ENCODE results near the gene BOLA1.
A peak's percentile ranks its signal among the peaks of the same experiment; 100 is the strongest.
"Not testable (repeated sequence)": the region's sequence is repeated elsewhere in the genome, so short reads cannot be mapped to it uniquely, and the experiment has no call there.

BOLA1 gene, protein sequence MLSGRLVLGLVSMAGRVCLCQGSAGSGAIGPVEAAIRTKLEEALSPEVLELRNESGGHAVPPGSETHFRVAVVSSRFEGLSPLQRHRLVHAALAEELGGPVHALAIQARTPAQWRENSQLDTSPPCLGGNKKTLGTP

DNA sequence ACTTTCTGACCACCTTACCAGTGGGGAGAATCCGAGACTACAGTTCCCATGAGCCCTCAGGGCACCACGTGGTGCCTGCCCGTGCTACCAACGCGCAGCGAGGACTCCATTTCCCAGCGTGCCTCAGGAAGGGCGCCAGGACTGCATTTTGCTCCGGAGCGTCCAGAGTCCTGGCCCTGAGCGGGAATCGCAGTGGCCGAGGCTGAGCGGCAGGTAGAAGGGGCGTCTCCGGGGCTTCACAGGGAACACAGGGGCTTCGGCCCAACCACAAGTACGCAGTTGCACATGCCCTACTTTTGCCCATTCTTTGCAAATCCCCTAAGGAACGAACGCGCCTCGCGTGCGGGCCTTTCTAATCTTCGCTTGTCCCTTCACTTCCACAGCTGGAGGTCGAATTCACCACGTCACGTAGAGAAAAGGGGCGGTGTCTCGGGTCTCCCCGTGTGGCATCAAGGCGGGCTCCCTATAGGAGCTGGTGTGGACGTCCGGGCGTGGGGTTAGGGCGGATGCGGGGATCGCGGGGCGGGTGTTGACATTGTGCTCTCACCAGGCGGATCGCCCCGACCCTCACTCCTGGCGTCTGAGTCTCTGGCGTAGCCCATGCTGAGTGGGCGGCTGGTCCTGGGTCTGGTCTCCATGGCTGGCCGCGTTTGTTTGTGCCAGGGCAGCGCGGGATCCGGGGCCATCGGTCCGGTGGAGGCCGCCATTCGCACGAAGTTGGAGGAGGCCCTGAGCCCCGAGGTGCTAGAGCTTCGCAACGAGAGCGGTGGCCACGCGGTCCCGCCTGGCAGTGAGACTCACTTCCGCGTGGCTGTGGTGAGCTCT is at the start of gene BOLA1:
TSS of gene BOLA1 (plus strand) at position 109 of the 825 bp plus-strand sequence. CDS start at position 601, 492 bp downstream.
- peak; percentile 83 to 85 for DNase-seq

DNA sequence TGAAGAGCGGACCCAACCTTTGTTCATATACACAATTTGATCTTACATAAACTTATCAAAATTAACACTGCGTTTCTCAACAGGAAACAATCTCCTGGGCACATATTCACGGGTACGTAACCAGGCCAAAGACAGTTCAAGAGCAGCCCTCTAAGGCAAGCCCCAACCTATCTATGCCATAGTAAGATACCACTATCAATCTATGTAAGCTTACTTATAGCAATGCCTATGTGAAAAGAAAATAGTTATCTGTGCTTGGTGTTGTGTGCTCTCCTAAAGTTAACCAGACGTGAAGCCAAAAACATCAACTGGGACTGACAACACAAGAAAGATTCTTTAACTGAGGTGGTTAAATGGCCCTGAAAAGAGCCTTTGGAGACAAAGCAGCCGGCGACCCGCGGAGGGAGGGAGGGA is 49.4 kb upstream of the BOLA1 start:
- peak in 1 of 2 donors; percentile 26 for DNase-seq

DNA sequence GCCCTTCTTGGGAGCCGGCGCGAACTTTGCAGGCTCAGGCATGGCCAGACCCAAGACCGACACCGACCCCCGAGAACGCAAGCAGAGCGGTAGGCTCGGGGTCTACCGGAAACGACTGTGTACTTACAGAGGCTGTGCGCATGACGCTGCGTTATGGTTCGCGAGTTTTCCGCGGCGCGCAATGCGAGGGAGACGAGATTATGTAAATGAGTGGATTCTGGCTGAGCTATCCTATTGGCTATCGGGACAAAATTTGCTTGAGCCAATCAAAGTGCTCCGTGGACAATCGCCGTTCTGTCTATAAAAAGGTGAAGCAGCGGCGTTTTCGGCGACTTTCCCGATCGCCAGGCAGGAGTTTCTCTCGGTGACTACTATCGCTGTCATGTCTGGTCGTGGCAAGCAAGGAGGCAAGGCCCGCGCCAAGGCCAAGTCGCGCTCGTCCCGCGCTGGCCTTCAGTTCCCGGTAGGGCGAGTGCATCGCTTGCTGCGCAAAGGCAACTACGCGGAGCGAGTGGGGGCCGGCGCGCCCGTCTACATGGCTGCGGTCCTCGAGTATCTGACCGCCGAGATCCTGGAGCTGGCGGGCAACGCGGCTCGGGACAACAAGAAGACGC is 48.5 kb upstream of the BOLA1 start:
- not testable (repeated sequence) for DNase-seq

DNA sequence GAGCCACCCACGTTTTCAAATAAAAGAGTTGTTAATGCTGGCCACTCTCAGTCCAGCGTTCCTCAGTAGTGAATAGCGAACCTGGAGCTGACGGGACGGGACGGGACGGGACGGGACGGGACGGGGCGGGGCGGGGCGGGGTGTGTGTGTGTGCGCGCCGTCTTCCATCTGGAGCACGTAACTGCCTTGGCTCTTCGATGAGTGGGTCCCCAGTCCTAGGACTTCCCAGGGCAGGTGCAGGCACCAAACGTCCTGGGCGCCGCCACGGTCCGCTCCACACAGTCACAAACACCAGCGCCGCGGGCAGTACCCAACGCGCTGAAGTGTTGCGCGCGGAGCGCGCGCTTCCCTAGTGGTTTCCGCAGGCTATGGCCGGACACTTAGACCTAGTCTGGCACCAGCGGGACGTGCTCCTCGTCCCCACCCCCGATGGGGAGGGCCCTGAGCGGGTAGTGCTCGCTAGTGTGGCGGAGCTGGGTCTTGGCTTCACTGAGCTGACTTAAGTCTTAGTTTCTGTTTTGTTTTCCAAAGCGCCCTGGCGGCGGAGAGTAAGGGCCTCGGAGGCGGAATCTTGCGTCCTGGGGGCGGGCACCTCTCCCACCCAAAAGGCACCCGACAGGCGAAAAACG is 47.7 kb upstream of the BOLA1 start:
- DNase-seq: not testable (repeated sequence)

DNA sequence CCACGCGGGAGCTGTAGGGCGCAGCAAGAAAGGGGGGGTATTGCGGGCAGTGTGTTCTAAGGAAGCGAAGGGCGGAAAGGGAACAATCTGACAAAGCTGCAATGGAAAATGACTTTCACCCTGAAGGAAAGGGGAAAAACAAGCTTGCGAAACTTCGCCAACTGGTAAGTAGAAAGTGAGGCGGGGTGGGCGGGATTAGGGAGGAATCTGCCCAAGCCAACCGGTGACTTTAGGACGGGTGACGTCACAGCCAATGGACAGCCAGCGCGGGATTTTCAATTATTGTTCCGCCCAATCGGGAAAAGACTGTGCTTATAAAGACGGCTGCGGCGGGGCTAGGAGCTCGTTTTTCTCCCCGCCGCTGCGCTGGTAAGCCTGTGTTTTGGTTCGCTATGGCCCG is 47.1 kb upstream of the BOLA1 start:
- DNase-seq: not testable (repeated sequence)

DNA sequence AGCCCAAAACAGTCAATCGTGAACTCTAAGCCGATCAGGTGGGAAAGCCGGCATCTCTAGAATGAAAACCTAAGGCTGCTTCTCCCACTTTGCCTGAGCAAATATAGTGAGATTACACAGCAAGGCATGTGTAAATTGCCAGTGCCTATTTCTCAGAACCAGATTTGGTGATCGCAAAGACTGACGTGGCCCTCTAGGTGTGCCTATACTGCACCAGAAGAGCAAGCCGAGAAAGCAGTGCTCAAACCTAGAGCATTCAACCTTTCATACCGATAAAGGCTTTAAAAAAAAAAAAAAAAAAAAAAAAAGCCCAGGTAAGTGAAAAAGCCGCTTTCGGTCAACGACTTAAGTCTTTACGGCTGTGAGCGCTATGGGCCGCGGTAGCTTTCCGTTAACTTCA is 39.1 kb upstream of the BOLA1 start:
- DNase-seq: not testable (repeated sequence)

DNA sequence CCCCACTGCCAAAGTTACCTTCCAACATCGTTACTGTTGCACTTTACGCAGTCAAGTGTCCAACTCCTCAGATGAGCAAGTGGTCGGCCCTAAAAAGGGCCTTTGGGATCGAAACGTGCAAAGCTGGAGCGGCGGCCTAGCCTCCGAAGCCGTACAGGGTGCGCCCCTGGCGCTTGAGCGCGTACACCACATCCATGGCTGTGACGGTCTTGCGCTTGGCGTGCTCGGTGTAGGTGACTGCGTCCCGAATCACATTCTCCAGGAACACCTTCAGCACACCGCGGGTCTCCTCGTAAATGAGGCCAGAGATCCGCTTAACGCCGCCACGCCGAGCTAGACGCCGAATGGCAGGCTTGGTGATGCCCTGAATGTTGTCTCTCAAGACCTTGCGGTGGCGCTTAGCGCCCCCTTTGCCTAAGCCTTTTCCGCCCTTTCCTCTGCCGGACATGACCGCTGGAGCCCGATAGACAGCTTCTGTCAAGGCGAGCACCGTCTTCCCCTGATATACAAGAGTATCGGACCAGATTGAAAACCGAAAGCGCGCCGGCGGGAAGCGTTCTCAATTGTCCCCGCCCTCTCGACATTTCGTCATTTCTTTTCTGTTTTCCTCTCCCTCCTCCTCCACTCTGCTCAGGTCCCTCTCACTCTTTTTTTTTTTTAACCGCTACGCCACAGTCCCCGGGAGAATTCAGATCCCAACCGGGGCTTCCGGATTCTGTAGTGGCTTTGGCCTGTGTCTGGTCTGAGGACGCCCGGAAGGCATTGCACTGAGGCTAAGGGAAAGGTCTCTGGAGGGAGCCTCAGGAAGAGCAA is 38.5 kb upstream of the BOLA1 start:
- not testable (repeated sequence) for DNase-seq

DNA sequence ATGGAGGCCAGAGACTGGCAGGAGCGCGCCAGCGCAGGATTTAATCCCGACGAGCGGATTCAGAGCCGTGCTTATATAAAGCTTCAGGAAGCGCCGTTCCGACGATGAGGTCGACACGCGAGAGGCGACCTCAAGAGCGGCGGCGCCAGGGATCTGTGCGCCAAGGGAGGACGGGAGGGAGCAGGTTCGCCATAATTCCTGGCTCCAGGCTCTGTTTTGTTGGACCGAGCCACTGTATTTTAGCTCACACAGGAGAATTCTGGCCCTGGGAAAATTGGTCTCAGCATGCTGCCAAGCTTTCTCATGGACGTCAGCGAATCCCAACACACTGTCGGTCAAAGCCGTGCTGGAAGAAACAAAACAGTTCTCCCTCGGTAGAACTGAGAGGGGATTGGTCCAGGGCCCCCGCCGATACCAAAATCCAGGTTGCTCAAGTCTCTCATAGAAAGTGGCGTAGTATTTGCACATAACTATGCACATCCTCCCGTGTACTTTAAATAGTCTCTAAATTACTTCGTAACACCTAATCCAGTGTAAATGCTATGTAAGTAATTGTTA is 37.8 kb upstream of the BOLA1 start:
- DNase-seq: not testable (repeated sequence)

DNA sequence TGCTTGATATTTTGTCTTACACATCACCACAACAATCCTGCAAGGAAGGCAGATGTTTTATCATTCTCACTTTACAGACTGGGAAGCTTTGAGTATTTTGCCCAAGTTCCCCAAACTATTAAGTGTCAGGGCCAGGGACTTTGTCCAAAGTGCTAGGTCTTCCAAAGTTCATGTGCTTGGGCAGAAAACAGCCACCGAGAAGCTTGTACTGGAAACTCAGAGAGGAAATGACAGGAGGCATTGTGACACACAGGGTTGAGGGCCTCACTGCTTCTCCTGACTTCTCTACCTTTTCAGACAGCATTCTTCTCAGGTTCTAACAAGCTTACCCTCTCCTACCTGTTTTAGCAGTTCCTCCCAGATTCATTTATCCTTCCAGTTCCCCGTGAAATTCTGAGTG is 32.5 kb upstream of the BOLA1 start:
- DNase-seq: not testable (repeated sequence)

DNA sequence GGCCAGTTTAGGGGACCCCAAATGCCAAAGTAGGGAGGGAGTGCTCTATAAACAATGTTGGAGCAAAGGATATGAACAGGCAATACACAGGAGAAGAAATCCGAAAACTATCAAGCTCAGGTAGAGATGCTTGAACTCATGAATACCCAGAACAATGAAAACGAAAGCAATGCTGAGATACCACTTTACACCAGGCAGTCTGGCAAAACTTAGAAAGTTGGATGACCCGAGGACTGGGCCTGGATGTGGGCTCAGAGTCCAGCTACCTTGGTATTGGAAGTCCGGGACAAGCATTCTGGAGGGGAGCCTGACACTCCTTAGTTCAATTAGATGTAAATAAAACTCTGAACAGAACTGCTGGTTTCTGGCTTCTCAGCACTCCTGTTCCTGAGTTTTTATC is 26.3 kb upstream of the BOLA1 start:
- DNase-seq: not testable (repeated sequence)

DNA sequence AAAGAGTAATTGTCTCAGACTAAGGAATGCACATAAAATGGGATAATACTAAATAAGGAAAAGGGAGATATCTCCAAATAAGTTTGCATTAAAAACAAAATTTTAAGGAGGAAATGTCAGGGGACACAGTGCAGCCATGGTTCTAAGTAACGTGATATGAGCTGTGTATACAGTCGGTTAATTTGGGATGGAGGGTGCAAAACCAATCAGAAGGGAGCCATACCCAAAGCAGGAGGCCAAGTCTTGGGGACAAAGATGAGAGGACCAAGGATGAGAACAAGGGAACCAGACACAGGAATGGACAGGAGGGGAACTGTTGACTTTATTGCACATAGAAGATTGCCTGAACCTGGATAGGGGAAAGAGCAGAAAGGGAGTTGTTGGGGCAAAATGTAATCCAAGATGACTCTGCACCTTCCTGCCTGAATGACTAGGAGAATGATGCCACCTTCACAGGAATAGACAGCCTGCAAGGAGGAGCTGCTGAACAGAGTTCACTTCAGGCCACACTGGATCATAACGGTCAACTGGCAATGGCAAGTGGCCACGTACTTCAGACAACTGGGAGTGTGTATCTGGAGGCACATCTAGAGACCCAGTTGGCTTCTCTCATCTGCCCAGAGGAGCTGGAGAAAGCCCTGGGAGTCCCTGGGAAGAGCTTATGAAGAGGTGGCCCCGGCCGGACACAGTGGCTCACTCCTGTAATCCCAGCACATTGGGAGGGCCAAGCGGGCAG is 22.0 kb upstream of the BOLA1 start:
- no peak for DNase-seq

DNA sequence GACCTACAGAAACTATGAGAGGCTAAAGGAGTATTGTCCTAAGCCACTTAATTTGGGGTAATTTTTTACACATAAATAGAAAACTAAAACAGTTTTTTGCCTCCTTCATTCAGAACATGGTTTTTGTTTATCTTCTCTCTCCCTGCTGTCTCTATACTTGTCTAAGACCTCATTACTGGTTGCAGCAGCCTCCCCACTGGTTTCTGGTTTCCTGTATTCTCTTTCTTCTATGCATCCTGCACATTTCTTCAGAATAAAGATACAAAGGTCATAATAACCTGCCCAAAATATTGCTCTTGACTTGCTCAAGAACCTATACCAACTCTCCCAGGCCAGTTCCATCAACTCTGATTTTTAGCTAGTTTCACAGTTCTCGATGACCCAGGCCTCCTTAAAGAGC is 19.8 kb upstream of the BOLA1 start:
- no peak for DNase-seq

DNA sequence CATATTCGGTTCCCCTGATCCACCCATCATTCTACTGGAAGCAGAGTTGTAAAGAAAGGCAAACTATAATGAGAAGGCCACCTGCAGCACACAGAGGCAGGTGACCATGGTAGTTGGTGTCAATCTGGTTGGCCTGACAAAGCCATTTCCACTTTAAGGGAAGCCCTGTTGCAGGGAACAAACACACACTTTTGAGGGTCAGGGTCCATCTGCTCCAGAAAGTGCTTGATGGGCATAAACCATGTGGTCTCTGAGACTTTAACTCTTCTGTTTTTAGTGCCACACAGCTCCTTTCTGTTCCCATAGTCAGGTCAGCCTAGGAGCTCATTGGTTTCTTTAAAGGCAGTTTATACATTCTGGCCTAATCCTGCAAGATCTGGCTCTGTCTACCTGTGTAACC is 17.5 kb upstream of the BOLA1 start:
- DNase-seq: no peak

DNA sequence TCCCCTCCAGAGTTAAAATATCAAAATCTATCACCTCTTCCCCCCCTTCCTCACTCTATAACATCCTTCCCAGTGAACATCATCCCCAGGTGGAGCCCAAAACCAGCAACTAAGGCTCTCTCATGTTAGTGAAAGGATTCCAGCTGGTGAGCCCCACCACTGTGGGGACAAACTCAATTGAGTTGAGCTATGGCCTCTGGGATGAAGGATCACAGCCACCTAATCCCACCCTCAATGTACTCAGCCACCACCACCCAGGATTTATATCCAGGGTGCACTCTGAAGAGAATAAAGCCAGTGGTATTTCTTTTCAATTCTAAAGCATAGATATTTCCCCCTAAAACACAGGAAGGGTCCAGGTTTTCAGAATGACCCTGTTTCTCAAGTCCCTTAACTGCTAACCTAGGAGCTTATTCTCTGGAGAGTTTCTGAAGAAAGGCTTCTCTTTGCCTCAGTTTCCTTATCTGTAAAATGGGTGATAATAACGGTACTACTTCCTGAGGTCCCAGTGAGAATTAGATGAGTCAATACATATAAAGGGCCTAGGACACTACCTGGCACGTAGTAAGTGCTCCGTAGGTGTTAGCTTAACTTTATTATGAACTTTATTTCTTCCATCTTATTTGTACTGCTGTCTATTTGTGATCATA is 15.6 kb upstream of the BOLA1 start:
- DNase-seq: no peak

DNA sequence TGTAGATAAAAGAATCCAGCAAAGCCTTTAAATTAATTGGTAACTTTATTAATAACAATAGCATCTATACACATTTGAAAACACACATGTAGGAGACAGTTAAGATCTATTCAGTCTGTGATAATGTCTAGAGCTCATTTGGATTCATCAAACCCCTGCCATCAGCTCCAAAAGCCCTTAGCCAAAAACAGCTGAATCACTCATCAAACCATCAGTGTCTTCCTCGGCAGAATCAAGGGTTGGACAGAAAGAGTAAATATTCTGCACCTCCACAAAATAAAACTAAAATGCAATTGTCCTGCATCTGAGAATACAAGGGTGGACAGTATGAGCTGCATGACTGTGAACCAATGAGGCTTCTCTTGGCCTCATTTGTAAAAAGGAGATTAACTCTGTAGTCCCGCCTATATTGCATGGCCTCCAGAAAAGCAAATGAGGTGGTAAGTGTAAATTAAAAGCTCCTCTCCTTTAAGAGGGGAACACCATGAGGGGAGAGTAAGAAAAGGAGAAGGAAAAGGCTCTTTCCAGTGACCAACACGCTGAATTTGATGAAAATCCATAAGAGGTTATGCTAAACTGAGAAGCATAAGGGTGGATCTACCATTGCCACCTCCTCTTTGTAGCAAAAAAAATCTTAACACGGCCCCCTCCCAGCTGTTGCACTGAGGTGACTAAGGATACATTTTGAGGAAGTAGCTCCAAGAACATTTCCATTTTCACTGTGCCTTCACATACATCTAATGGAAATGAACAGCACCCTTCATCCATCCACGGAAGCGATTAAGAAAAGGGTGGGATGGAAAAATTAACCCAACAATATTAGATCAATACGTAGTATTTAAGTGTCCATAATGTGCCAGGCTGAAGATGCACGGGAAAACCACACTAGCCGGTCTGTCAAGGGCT is 14.7 kb upstream of the BOLA1 start:
- DNase-seq: peak; percentile 15 to 24

DNA sequence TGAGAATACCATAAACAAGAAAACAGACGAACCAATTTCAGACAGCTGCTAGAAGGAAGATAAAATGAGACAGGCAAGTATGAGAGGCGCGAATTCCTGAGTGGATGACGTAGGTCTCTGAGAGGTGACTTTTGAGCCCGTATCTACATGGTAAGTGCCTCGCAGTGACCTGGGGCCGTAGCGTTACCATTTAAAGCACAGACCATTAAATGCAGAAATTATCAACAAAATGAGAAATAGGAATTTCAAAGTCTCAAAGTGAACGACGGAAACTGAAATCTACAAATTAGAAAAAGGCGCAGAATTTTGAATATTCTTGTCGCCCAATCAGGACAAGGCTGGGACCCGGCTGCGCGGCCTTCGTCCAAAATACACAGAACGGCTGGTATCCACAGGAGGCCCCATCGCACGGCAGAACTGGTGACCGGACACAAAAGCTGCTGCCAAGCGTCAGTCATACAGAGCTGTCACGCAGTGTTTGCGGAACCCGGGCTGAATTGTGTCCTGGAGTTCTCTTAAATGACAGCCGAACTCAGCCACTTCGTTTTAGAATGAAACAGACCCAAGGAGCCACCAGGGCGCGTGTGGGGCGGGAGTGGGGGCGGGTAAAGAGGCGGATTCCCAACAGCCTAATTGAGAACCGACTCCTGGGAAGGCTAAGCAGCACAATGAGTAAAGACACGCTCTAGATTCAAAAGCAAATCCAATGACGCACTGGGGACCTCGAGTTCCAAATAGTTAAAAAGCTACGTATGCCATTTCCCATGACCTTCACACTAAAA is 13.8 kb upstream of the BOLA1 start:
- peak; percentile 65 to 71 for DNase-seq

DNA sequence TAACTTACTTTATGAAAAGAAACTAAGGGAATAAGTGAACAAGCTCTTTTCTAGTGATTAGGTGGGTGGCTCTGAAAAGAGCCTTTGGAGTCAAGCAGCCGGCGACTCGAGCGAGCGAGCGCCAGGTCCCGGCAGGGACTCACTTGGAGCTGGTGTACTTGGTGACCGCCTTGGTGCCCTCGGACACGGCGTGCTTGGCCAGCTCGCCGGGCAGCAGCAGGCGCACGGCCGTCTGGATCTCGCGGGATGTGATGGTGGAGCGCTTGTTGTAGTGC is 13.3 kb upstream of the BOLA1 start:
- DNase-seq: not testable (repeated sequence)

DNA sequence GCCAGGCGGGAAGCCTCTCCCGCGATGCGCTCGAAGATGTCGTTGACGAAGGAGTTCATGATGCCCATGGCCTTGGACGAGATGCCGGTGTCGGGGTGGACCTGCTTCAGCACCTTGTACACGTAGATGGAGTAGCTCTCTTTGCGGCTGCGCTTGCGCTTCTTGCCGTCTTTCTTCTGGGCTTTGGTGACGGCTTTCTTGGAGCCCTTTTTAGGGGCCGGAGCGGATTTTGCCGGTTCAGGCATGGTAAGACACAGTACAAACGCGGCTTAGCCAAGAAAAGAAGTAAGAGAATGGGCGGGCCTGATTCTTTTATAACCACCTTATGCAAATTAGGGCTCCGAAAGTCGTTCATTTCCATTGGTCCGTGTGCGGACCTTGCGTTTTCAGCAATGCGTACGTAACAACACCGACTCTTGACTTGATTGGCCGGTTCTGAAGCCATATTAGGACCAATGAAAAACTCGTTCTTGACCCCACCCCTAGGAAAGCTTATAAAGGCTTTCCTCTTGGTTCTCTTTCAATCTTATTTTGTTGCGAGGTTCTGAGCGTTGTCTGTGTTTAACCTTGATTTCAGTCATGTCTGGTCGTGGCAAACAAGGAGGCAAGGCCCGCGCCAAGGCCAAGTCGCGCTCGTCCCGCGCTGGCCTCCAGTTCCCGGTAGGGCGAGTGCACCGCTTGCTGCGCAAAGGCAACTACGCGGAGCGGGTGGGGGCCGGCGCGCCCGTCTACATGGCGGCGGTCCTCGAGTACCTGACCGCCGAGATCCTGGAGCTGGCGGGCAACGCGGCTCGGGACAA is 12.8 kb upstream of the BOLA1 start:
- peak; percentile 96 to 97 for DNase-seq

DNA sequence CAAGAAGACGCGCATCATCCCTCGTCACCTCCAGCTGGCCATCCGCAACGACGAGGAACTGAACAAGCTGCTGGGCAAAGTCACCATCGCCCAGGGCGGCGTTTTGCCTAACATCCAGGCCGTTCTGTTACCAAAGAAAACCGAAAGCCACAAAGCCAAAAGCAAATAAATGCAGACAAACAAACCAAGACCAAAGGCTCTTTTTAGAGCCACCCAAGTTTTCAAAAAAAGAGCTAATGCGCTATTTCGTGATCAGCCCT is 12.2 kb upstream of the BOLA1 start:
- DNase-seq: peak in 1 of 2 donors; percentile 68
